Suprapubic skin (tissue), 4 donors: ENCODE results near the gene CCNC. TPM values are rescaled to one million over a fixed set of nuclear protein-coding genes. Genes with fewer than 3 reads are reported as not detected.
"Not testable (repeated sequence)": the region's sequence is repeated elsewhere in the genome, so short reads cannot be mapped to it uniquely, and the experiment has no call there.

Experiments used
- DNase-seq, 2 donors: peaks; one replicate each; pipeline ENCODE4 v3.0.0-alpha.2; 2019; ENCODE audit warnings: low spot score in 2 of 2
- H3K27ac ChIP-seq: fragments of 200-600 bp; sonication (generic); one replicate; pipeline ENCODE4 v1.5.1; 2019
- H3K27me3 ChIP-seq: fragments of 200-600 bp; sonication (generic); one replicate; pipeline ENCODE4 v1.5.1; 2019
- H3K36me3 ChIP-seq: fragments of 200-600 bp; sonication (generic); one replicate; pipeline ENCODE4 v1.5.1; 2019
- H3K4me1 ChIP-seq: fragments of 200-600 bp; sonication (generic); one replicate; pipeline ENCODE4 v1.5.1; 2019
- H3K4me3 ChIP-seq: fragments of 200-600 bp; sonication (generic); one replicate; pipeline ENCODE4 v1.5.1; 2019; ENCODE audit warnings: mild to moderate bottlenecking
- H3K9me3 ChIP-seq: fragments of 200-600 bp; sonication (generic); one replicate; pipeline ENCODE4 v1.5.1; 2019
- CTCF ChIP-seq, 2 donors: fragments of 200-600 bp in 1 of 2; fragments of 450-650 bp in 1 of 2; sonication (generic) in 1 of 2; IDR thresholded peaks; one replicate each; pipeline ENCODE4 v1.5.1; 2016 to 2019; ENCODE audit warnings: antibody characterized with exemption in 2 of 2, mild to moderate bottlenecking in 1 of 2, moderate library complexity in 1 of 2
- EP300 ChIP-seq: sonication (generic); formaldehyde crosslinking; IDR thresholded peaks from one replicate; pipeline ENCODE4 v1.6.1; 2017; ENCODE audit warnings: antibody characterized with exemption
- POLR2A ChIP-seq, 2 donors: fragments of 450-650 bp; IDR thresholded peaks; one replicate each; pipeline ENCODE4 v1.6.1; 2017; ENCODE audit warnings: antibody characterized with exemption in 2 of 2, mild to moderate bottlenecking in 2 of 2, moderate library complexity in 2 of 2
- POLR2AphosphoS5 ChIP-seq, 3 donors: sonication (generic); formaldehyde crosslinking; IDR thresholded peaks; one replicate each; pipeline ENCODE4 v1.6.1; 2017; ENCODE audit warnings: antibody characterized with exemption in 3 of 3
- WGBS: methylation state at CpG from one replicate; pipeline ENCODE4 v1.1.5; 2018; 5-methylcytosine and 5-hydroxymethylcytosine counted together
- total RNA-seq, 4 donors: library from RNA; depleted of rRNA; stranded (reverse); fragments of >200 nt; gene quantifications; one replicate each; pipeline ENCODE4 v1.1.0, GENCODE V29; 2016

The CCNC gene
- total RNA-seq, 4 donors from 2014 or later: 38.4 to 63.4 (median 46.5) TPM

GRCh38 chr6:99605074-99605734 is 36.7 kb upstream of the CCNC start:
- peaks cover 45% of the 10 kb centered on the region for H3K4me1 ChIP-seq
- 22% methylated on average over 6 of the region's 20 CpGs for WGBS

GRCh38 chr6:99604166-99605073 is 36.0 kb upstream of the CCNC start:
- peaks cover 100% of the 10 kb centered on the region for H3K27me3 ChIP-seq
- DNase-seq: no peak
- H3K36me3 ChIP-seq: no peaks in the 10 kb centered on the region
- H3K4me1 ChIP-seq: peaks cover 45% of the 10 kb centered on the region
- TF ChIP-seq CTCF (IDR thresholded peaks at IDR 0.05) (no peak), EP300 (no peak), POLR2A (IDR thresholded peaks at IDR 0.05) (no peak), POLR2AphosphoS5 (IDR thresholded peaks at IDR 0.05) (no peak)
- WGBS: 21% methylated on average over 23 of the region's 31 CpGs
- H3K27ac ChIP-seq: no peak overlapping the region
- H3K4me3 ChIP-seq: peak overlapping the region; percentile 46
- no peaks in the 10 kb centered on the region for H3K9me3 ChIP-seq

More at GRCh38 chr6:99605074-99605734, 36.7 kb upstream of the CCNC start:
- no peaks in the 10 kb centered on the region for H3K36me3 ChIP-seq
- no peak overlapping the region for H3K4me3 ChIP-seq
- no peak for DNase-seq
- H3K9me3 ChIP-seq: no peaks in the 10 kb centered on the region
- no peak overlapping the region for H3K27ac ChIP-seq
- TF ChIP-seq POLR2A (IDR thresholded peaks at IDR 0.05) (no peak), CTCF (IDR thresholded peaks at IDR 0.05) (no peak), POLR2AphosphoS5 (IDR thresholded peaks at IDR 0.05) (no peak), EP300 (no peak)
- peaks cover 100% of the 10 kb centered on the region for H3K27me3 ChIP-seq

- no peak overlapping the region for H3K27ac ChIP-seq
- H3K27me3 ChIP-seq: peaks cover 100% of the 10 kb centered on the region
- H3K4me3 ChIP-seq: peak overlapping the region; percentile 46
- H3K36me3 ChIP-seq: no peaks in the 10 kb centered on the region
- H3K9me3 ChIP-seq: no peaks in the 10 kb centered on the region
- DNase-seq: no peak
- WGBS: 5% methylated on average over 15 of the region's 55 CpGs
- H3K4me1 ChIP-seq: peaks cover 44% of the 10 kb centered on the region
- no peak for TF ChIP-seq CTCF (IDR thresholded peaks at IDR 0.05)
- TF ChIP-seq POLR2A (IDR thresholded peaks at IDR 0.05): no peak
- TF ChIP-seq POLR2AphosphoS5 (IDR thresholded peaks at IDR 0.05): no peak
- TF ChIP-seq EP300: no peak
Measured at GRCh38 chr6:99603421-99604165, 35.1 kb upstream of the CCNC start.

GRCh38 chr6:99602520-99603420 is 34.3 kb upstream of the CCNC start:
- Histone ChIP-seq H3K9me3 (no peaks in the 10 kb centered on the region), H3K4me3 (peak overlapping the region; percentile 46), H3K27me3 (peaks cover 100% of the 10 kb centered on the region), H3K36me3 (no peaks in the 10 kb centered on the region), H3K4me1 (peaks cover 41% of the 10 kb centered on the region), H3K27ac (no peak overlapping the region)
- 10% methylated on average over 41 of the region's 54 CpGs for WGBS
- TF ChIP-seq POLR2AphosphoS5 (IDR thresholded peaks at IDR 0.05) (no peak), POLR2A (IDR thresholded peaks at IDR 0.05) (no peak), EP300 (no peak), CTCF (IDR thresholded peaks at IDR 0.05) (no peak)
- no peak for DNase-seq

GRCh38 chr6:99594696-99595095 is 26.2 kb upstream of the CCNC start:
- not testable (repeated sequence) for H3K27ac ChIP-seq, H3K9me3 ChIP-seq, H3K36me3 ChIP-seq, DNase-seq, H3K4me3 ChIP-seq
- peaks cover 100% of the 10 kb centered on the region for H3K27me3 ChIP-seq
- H3K4me1 ChIP-seq: peaks cover 12% of the 10 kb centered on the region
- WGBS: 85% methylated on average over 8 of the region's 8 CpGs
